OCI-LY3 (cell line): ENCODE measurements around the gene MOB1B.
"Not testable (repeated sequence)": the region's sequence is repeated elsewhere in the genome, so short reads cannot be mapped to it uniquely, and the experiment has no call there.

Experiments
- EZH2phosphoT487 ChIP-seq: fragments of 200-600 bp; shearing (Covaris generic); IDR thresholded peaks from 2 replicates; pipeline ENCODE4 v1.6.1; 2018; ENCODE audit warnings: antibody characterized with exemption, mixed run types, low read depth
- TF ChIP-seq, protein P1 (sequence below): fragments of 200-600, 300-600 bp; sonication (generic); IDR thresholded peaks from 2 replicates; pipeline ENCODE4 v1.5.1; 2014; ENCODE audit warnings: antibody characterized with exemption, low read length, low read depth

DNA sequence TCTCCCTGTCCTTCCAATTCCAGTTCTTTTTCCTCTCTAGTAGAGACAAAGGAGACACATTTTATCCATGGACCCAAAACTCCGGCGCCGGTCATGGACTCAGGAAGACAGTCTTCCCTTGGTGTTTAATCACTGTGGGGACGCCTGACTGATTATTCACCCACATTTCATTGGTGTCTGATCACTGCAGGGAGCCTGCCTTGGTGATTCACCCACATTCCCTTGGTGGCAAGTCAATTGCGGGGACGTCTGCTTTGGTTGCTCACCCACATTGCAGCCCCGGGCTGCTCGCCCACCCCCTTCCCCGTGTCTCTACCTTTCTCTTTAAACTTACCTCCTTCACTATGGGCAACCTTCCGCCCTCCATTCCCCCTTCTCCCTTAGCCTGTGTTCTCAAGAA is 129.9 kb downstream of the MOB1B start:
- TF ChIP-seq, protein P1, sequence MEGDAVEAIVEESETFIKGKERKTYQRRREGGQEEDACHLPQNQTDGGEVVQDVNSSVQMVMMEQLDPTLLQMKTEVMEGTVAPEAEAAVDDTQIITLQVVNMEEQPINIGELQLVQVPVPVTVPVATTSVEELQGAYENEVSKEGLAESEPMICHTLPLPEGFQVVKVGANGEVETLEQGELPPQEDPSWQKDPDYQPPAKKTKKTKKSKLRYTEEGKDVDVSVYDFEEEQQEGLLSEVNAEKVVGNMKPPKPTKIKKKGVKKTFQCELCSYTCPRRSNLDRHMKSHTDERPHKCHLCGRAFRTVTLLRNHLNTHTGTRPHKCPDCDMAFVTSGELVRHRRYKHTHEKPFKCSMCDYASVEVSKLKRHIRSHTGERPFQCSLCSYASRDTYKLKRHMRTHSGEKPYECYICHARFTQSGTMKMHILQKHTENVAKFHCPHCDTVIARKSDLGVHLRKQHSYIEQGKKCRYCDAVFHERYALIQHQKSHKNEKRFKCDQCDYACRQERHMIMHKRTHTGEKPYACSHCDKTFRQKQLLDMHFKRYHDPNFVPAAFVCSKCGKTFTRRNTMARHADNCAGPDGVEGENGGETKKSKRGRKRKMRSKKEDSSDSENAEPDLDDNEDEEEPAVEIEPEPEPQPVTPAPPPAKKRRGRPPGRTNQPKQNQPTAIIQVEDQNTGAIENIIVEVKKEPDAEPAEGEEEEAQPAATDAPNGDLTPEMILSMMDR, result not testable (repeated sequence)
- TF ChIP-seq EZH2phosphoT487, result not testable (repeated sequence)
